ENCODE measurements around the gene TMEM185A.
"Not testable (repeated sequence)": the region's sequence is repeated elsewhere in the genome, so short reads cannot be mapped to it uniquely, and the experiment has no call there.

DNA sequence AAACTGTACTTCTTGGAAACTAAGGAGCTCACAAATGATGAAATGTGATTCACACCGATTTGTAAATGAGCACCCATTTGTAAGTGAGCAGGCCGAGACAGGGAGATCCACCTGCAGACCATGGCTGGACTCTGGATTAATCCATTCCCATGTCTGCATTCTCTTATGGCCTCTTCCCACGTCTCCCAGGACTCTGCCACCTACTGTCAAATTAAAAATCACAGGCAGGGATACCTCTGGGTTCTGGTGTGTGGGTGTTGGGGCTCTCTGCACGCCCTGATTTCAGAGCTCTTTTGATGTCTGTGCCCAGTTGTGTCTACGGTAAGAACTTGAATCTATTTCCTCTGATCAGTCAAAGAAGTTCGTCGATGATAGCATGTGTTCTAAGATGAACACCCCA lies 40.6 kb downstream of the TMEM185A start:
- TF ChIP-seq, protein P1, sequence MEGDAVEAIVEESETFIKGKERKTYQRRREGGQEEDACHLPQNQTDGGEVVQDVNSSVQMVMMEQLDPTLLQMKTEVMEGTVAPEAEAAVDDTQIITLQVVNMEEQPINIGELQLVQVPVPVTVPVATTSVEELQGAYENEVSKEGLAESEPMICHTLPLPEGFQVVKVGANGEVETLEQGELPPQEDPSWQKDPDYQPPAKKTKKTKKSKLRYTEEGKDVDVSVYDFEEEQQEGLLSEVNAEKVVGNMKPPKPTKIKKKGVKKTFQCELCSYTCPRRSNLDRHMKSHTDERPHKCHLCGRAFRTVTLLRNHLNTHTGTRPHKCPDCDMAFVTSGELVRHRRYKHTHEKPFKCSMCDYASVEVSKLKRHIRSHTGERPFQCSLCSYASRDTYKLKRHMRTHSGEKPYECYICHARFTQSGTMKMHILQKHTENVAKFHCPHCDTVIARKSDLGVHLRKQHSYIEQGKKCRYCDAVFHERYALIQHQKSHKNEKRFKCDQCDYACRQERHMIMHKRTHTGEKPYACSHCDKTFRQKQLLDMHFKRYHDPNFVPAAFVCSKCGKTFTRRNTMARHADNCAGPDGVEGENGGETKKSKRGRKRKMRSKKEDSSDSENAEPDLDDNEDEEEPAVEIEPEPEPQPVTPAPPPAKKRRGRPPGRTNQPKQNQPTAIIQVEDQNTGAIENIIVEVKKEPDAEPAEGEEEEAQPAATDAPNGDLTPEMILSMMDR (conservative IDR thresholded peaks at IDR 0.05 in 1 of 2, IDR thresholded peaks at IDR 0.05 in 1 of 2; ENCODE audit: low read depth in 1 of 2, low read length in 2 of 2) = not testable (repeated sequence)
- not testable (repeated sequence) for TF ChIP-seq EZH2 (IDR thresholded peaks at IDR 0.05; ENCODE audit: low read length, missing control alignments)
